Gastrocnemius medialis (tissue), 4 donors: ENCODE results near the gene ONECUT3. TPM values are rescaled to one million over a fixed set of nuclear protein-coding genes. Genes with fewer than 3 reads are reported as not detected.

Source experiments
- ATAC-seq, 2 donors: fragments of 150-250 bp; one replicate each; pipeline ENCODE4 v1.9.1; 2016
- DNase-seq, 2 donors: peaks; one replicate each; pipeline ENCODE4 v3.0.0-alpha.2; 2019
- H3K27ac ChIP-seq, 4 donors: fragments of 200-600 bp; sonication (generic); 1 replicate in 1 of 4; 2 replicates in 3 of 4; pipeline ENCODE4 v1.5.1; 2016 to 2018; ENCODE audit warnings: mild to moderate bottlenecking in 2 of 4, moderate library complexity in 1 of 4
- H3K27me3 ChIP-seq, 3 donors: fragments of 200-600 bp; sonication (generic) in 2 of 3; 1 replicate in 1 of 3; 2 replicates in 2 of 3; pipeline versions ENCODE4 v1.5.1 to v1.6.0; 2016 to 2019; ENCODE audit warnings: mild to moderate bottlenecking in 1 of 3, moderate library complexity in 1 of 3
- H3K36me3 ChIP-seq, 2 donors: fragments of 200-600 bp; sonication (generic) in 1 of 2; one replicate each; pipeline ENCODE4 v1.5.1; 2017 to 2018
- H3K4me1 ChIP-seq, 2 donors: fragments of 200-600 bp; sonication (generic) in 1 of 2; one replicate each; pipeline ENCODE4 v1.5.1; 2016 to 2017; ENCODE audit warnings: mild to moderate bottlenecking in 2 of 2
- H3K4me3 ChIP-seq, 4 donors: fragments of 200-600 bp; sonication (generic) in 3 of 4; 1 replicate in 1 of 4; 2 replicates in 3 of 4; pipeline ENCODE4 v1.5.1; 2016 to 2019; ENCODE audit warnings: mild to moderate bottlenecking in 2 of 4
- H3K9me3 ChIP-seq, 3 donors: fragments of 200-600 bp; sonication (generic) in 2 of 3; 1 replicate in 1 of 3; 2 replicates in 2 of 3; pipeline ENCODE4 v1.5.1; 2016 to 2019
- CTCF ChIP-seq, 5 experiments: fragments of 450-650 bp in 3 of 5; fragments of 200-600 bp in 2 of 5; sonication (generic) in 2 of 5; IDR thresholded peaks in 4 of 5; conservative IDR thresholded peaks in 1 of 5; 1 replicate in 4 of 5; 2 replicates in 1 of 5; pipeline ENCODE4 v1.5.1; 2016 to 2019; ENCODE audit warnings: antibody characterized with exemption in 5 of 5, mild to moderate bottlenecking in 3 of 5, moderate library complexity in 3 of 5
- POLR2A ChIP-seq, 2 donors: fragments of 450-650 bp; IDR thresholded peaks; one replicate each; pipeline ENCODE4 v1.6.1; 2017; ENCODE audit warnings: antibody characterized with exemption in 2 of 2, mild to moderate bottlenecking in 2 of 2, moderate library complexity in 2 of 2
- in situ Hi-C, 4 donors: fragments of 200-750 bp; cut with MboI; loops; one replicate each; pipeline versions ENCODE4 v1.15.0 to v1.8.0; 2017; ENCODE audit warnings: low sequenced_read_pairs in 4 of 4
- intact Hi-C: fragments of 100-400 bp; cut with DNase I; formaldehyde crosslinking; loops from one replicate; pipeline ENCODE4 v1.15.1; 2023; ENCODE audit warnings: low total_unique reads
- total RNA-seq, 4 donors: library from RNA; depleted of rRNA; stranded (reverse); fragments of >200 nt; gene quantifications; one replicate each; pipeline versions ENCODE4 v1.1.0 to v1.2.3, GENCODE V29; 2016

The ONECUT3 gene
- total RNA-seq, 4 donors from 2014 or later, result not detected

GRCh38 chr19:1718420-1719291 is 34.6 kb upstream of the ONECUT3 start:
- H3K36me3 ChIP-seq, result no peaks in the 10 kb centered on the region
- H3K4me1 ChIP-seq, result no peaks in the 10 kb centered on the region
- ATAC-seq, result no peak
- H3K27me3 ChIP-seq, result peaks cover 61 to 79% (median 62%) of the 10 kb centered on the region in 3 donors
- in situ Hi-C loops (no loop called here), intact Hi-C loops (no loop called here)
- H3K4me3 ChIP-seq, result no peak overlapping the region
- TF ChIP-seq CTCF (IDR thresholded peaks at IDR 0.05 in 4 of 5, conservative IDR thresholded peaks at IDR 0.05 in 1 of 5) (no peak), POLR2A (IDR thresholded peaks at IDR 0.05) (no peak)
- H3K27ac ChIP-seq, result no peak overlapping the region
- DNase-seq, result no peak
- H3K9me3 ChIP-seq, result no peaks in the 10 kb centered on the region

GRCh38 chr19:1719519-1719918 is 33.8 kb upstream of the ONECUT3 start:
- no peak overlapping the region for H3K4me3 ChIP-seq
- peaks cover 64 to 82% (median 66%) of the 10 kb centered on the region in 3 donors for H3K27me3 ChIP-seq
- no peak for ATAC-seq
- no peak overlapping the region for H3K27ac ChIP-seq
- in situ Hi-C loops (no loop called here), intact Hi-C loops (no loop called here)
- no peaks in the 10 kb centered on the region for H3K9me3 ChIP-seq
- no peak for DNase-seq
- H3K4me1 ChIP-seq, result no peaks in the 10 kb centered on the region
- no peaks in the 10 kb centered on the region for H3K36me3 ChIP-seq
- TF ChIP-seq CTCF (IDR thresholded peaks at IDR 0.05 in 4 of 5, conservative IDR thresholded peaks at IDR 0.05 in 1 of 5), result no peak
- TF ChIP-seq POLR2A (IDR thresholded peaks at IDR 0.05), result no peak

GRCh38 chr19:1720237-1720636 is 33.1 kb upstream of the ONECUT3 start:
- Histone ChIP-seq H3K27me3 (peaks cover 68 to 82% (median 68%) of the 10 kb centered on the region in 3 donors), H3K4me1 (no peaks in the 10 kb centered on the region), H3K4me3 (no peak overlapping the region), H3K9me3 (no peaks in the 10 kb centered on the region), H3K27ac (no peak overlapping the region), H3K36me3 (no peaks in the 10 kb centered on the region)
- ATAC-seq, result no peak
- intact Hi-C loops (no loop called here), in situ Hi-C loops (no loop called here)
- TF ChIP-seq CTCF (IDR thresholded peaks at IDR 0.05 in 4 of 5, conservative IDR thresholded peaks at IDR 0.05 in 1 of 5) (no peak), POLR2A (IDR thresholded peaks at IDR 0.05) (no peak)
- no peak for DNase-seq

GRCh38 chr19:1725100-1726064 is 27.9 kb upstream of the ONECUT3 start:
- DNase-seq, result no peak
- peaks cover 69 to 78% (median 74%) of the 10 kb centered on the region in 3 donors for H3K27me3 ChIP-seq
- TF ChIP-seq POLR2A (IDR thresholded peaks at IDR 0.05), result no peak
- TF ChIP-seq CTCF (IDR thresholded peaks at IDR 0.05 in 4 of 5, conservative IDR thresholded peaks at IDR 0.05 in 1 of 5), result no peak

More at GRCh38 chr19:1725100-1726064, 27.9 kb upstream of the ONECUT3 start:
- Histone ChIP-seq H3K4me1 (no peaks in the 10 kb centered on the region), H3K9me3 (no peaks in the 10 kb centered on the region), H3K4me3 (peak overlapping the region in 3 of 4 donors; percentile 31 to 39 (median 35)), H3K27ac (no peak overlapping the region), H3K36me3 (no peaks in the 10 kb centered on the region)
- intact Hi-C loops (no loop called here), in situ Hi-C loops (no loop called here)
- ATAC-seq, result no peak
